Tibial nerve (tissue), 4 donors: Measurements from ENCODE around the gene NFE2L2.

Experiments
- CTCF ChIP-seq, 5 experiments: fragments of 200-600 bp in 3 of 5; fragments of 450-650 bp in 2 of 5; sonication (generic) in 3 of 5; IDR thresholded peaks; one replicate each; pipeline ENCODE4 v1.5.1; 2016 to 2019; ENCODE audit warnings: antibody characterized with exemption in 5 of 5, mild to moderate bottlenecking in 3 of 5, moderate library complexity in 2 of 5
- EP300 ChIP-seq, 2 donors: sonication (generic); formaldehyde crosslinking; IDR thresholded peaks; one replicate each; pipeline ENCODE4 v1.6.1; 2017; ENCODE audit warnings: antibody characterized with exemption in 2 of 2, mild to moderate bottlenecking in 1 of 2
- POLR2A ChIP-seq, 2 donors: fragments of 450-650 bp; IDR thresholded peaks; one replicate each; pipeline ENCODE4 v1.6.1; 2017; ENCODE audit warnings: antibody characterized with exemption in 2 of 2, mild to moderate bottlenecking in 2 of 2, moderate library complexity in 2 of 2

DNA sequence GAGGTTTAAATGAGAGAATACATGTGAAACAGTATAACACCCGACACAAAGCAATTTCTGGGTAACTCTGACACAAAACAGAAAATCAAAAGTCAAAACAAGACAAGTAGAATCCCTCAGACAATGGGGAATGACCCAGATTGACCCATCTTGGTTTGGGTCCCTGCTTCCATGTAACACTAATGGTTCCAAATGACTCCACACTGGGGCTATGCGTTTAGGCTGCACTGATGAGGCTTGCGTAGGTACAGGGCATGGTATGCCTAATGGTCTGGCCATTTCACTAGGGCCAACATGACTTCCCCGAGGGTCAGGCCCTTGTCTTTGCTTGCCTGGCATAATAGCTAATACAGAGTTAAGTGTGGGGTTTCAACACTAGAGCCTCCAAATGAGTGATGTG is 27.2 kb upstream of the NFE2L2 start:
- TF ChIP-seq CTCF (IDR thresholded peaks at IDR 0.05) (no peak), POLR2A (IDR thresholded peaks at IDR 0.05) (no peak), EP300 (IDR thresholded peaks at IDR 0.05) (no peak)
